GM12878 (cell line): ENCODE data around the gene OSM. TPM values are rescaled to one million over a fixed set of nuclear protein-coding genes. Genes with fewer than 3 reads are reported as not detected.

Experiments used
- ATAC-seq: fragments of 200-7000 bp; cut with Tn5 transposase; 3 replicates; pipeline ENCODE4 v1.9.1; 2020; ENCODE audit warnings: mild to moderate bottlenecking, moderate library complexity
- BruUV-seq: library from RNA; stranded (reverse); fragments of 400-500 nt; replicated peaks from 2 replicates; lab custom pipeline; 2021; lab: Mats Ljungman, UMichigan
- CTCF ChIA-PET: fragments of 300-600 bp; sonication (Branson Sonifier 250); formaldehyde crosslinking; extraction: SDS; loops from one replicate; lab custom pipeline; 2021; ENCODE audit warnings: inconsistent platforms; lab: Yijun Ruan, JAX
- POLR2A ChIA-PET: fragments of 350-600 bp; formaldehyde crosslinking; extraction: SDS; loops from one replicate; lab custom pipeline; 2021; ENCODE audit warnings: inconsistent platforms; lab: Charles Lee
- RAD21 ChIA-PET: fragments of 300-600 bp; sonication (Branson Sonifier 250); formaldehyde crosslinking; loops from one replicate; lab custom pipeline; 2023; ENCODE audit warnings: antibody characterized with exemption; ENCODE audit not compliant: unreplicated experiment; lab: Charles Lee
- SMC1A ChIA-PET: fragments of 300-600 bp; sonication (Branson Sonifier 250); formaldehyde crosslinking; loops from one replicate; lab custom pipeline; 2023; ENCODE audit not compliant: unreplicated experiment, uncharacterized antibody; lab: Charles Lee
- DNase-seq: peaks from one replicate; pipeline ENCODE4 v3.0.0-alpha.2; 2011; ENCODE audit warnings: low read depth, low spot score
- FAIRE-seq: peaks from 3 replicates; lab custom pipeline; 2011; peaks lifted over from hg19 to GRCh38; lab: Jason Lieb, UNC
- H2AFZ ChIP-seq: 2 replicates; pipeline ENCODE4 v1.6.0; 2011; ENCODE audit warnings: low read depth, low read length, control low read depth; ENCODE audit not compliant: control insufficient read depth
- H3K27ac ChIP-seq: 2 replicates; pipeline ENCODE4 v1.5.1; 2011; ENCODE audit warnings: control low read depth; ENCODE audit not compliant: control insufficient read depth, insufficient read depth
- H3K27me3 ChIP-seq, 2 experiments: replicated peaks in 1 of 2; 2 replicates each; pipeline versions ENCODE4 v1.6.0 to v1.6.1; 2011; ENCODE audit warnings: low read length in 1 of 2; ENCODE audit not compliant: control insufficient read depth in 2 of 2, insufficient read depth in 2 of 2
- H3K36me3 ChIP-seq, 2 experiments: 2 replicates each; pipeline ENCODE4 v1.5.1; 2011; ENCODE audit warnings: low read length in 1 of 2; ENCODE audit not compliant: control insufficient read depth in 2 of 2, insufficient read depth in 2 of 2
- H3K4me1 ChIP-seq: 2 replicates; pipeline ENCODE4 v1.6.1; 2011; ENCODE audit warnings: mild to moderate bottlenecking, low read length, moderate library complexity, mixed read lengths; ENCODE audit not compliant: control insufficient read depth, insufficient read depth
- H3K4me2 ChIP-seq: 2 replicates; pipeline ENCODE4 v1.6.0; 2011; ENCODE audit warnings: control low read depth; ENCODE audit not compliant: control insufficient read depth, insufficient read depth
- H3K4me3 ChIP-seq: fragments of 200-600 bp; sonication (generic); 2 replicates; pipeline ENCODE4 v1.5.1; 2016
- H3K79me2 ChIP-seq: 2 replicates; pipeline ENCODE4 v1.6.0; 2011; ENCODE audit warnings: low read length; ENCODE audit not compliant: control insufficient read depth, insufficient read depth
- H3K9ac ChIP-seq: 2 replicates; pipeline ENCODE4 v1.8.0; 2011; ENCODE audit warnings: low read length, control low read depth, mixed read lengths; ENCODE audit not compliant: control insufficient read depth, insufficient read depth
- H3K9me3 ChIP-seq: replicated peaks from 3 replicates; pipeline ENCODE4 v1.5.1; 2011; ENCODE audit warnings: mild to moderate bottlenecking, low read length; ENCODE audit not compliant: control insufficient read depth, insufficient read depth
- H4K20me1 ChIP-seq: 2 replicates; pipeline ENCODE4 v1.6.0; 2011; ENCODE audit not compliant: control insufficient read depth, insufficient read depth
- ATF7 ChIP-seq: fragments of 450-650 bp; IDR thresholded peaks from 2 replicates; pipeline ENCODE4 v1.6.1; 2016; ENCODE audit warnings: low read depth, mild to moderate bottlenecking
- HDAC6 ChIP-seq: fragments of 200-600 bp; sonication (generic); IDR thresholded peaks from one replicate; pipeline ENCODE4 v1.8.0; 2017; ENCODE audit warnings: antibody characterized with exemption; ENCODE audit not compliant: unreplicated experiment
- POLR2AphosphoS2 ChIP-seq: IDR thresholded peaks from 2 replicates; pipeline ENCODE4 v1.6.1; 2011; ENCODE audit warnings: low read depth, mild to moderate bottlenecking, low read length, improper control_type of control experiment, moderate library complexity
- TARDBP ChIP-seq: IDR thresholded peaks from 2 replicates; pipeline ENCODE4 v1.6.1; 2016; ENCODE audit warnings: borderline replicate concordance
- WGBS: methylation state at CpG from one replicate; pipeline ENCODE4 v1.1.6; 2016; ENCODE audit warnings: low lambda C conversion rate; ENCODE audit not compliant: insufficient replicate concordance, insufficient coverage; ENCODE audit errors: missing lambda C conversion rate; 5-methylcytosine and 5-hydroxymethylcytosine counted together
- in situ Hi-C: fragments of 300-500 bp; cut with MboI; formaldehyde crosslinking; loops from 9 replicates; pipeline ENCODE4 v1.14.3; 2018; ENCODE audit warnings: mixed read lengths
- intact Hi-C: fragments of 100-400 bp; cut with micrococcal nuclease; formaldehyde crosslinking; loops from one replicate; pipeline ENCODE4 v1.14.2; 2022; ENCODE audit not compliant: unreplicated experiment
- polyA plus RNA-seq, 11 experiments: library from polyadenylated mRNA; depleted of rRNA in 4 of 11; unstranded in 6 of 11; stranded (reverse) in 5 of 11; fragments of >200 nt; fragmentation: Nextera tagmentation in 4 of 11; fragmentation: Illumina TruSeq in 1 of 11; extraction: Ambion mirVana in 4 of 11; extraction: Trizol in 1 of 11; gene quantifications; 1 replicate in 1 of 11; 2 replicates in 10 of 11; pipeline versions ENCODE4 v1.2.1 to v1.2.3, GENCODE V29; 2011 to 2016; ENCODE audit warnings: inconsistent platforms in 2 of 11, missing spikeins in 2 of 11, low read depth in 1 of 11
- total RNA-seq, 4 experiments: library from RNA; depleted of rRNA in 3 of 4; stranded (reverse); fragments of >200 nt in 3 of 4; fragmentation: Illumina TruSeq in 1 of 4; extraction: Trizol in 1 of 4; gene quantifications; 2 replicates each; pipeline versions ENCODE4 v1.2.1 to v1.2.3, GENCODE V29; 2013 to 2021
- TF ChIP-seq, protein P1 (sequence below): fragments of 450-650 bp; IDR thresholded peaks from 2 replicates; pipeline ENCODE4 v1.6.1; 2017; ENCODE audit warnings: mild to moderate bottlenecking, moderate library complexity

OSM gene
- total and polyA plus RNA-seq, 10 of the 15 experiments (the other 5 are each of a cell fraction or from before 2014, with no cell fraction given): 0.06 to 1.4 (median 0.59) TPM

DNA sequence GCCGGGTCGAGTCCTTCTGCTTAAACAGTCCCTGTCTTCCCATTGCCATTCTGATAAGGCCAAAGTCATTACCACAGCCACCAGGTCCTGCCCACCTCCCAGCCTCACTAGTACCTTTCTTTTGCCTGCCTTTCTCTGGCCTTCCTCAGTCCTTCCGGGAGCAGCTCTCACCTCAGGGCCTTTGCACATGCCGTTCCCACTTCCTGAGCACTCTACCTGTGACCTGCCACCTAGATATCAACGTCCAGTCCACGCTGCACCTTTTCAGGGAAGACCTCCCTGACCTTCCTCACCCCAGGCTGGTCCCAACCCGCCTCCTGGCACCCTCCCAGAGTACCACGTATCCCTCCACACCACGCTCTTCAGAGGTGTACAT, 7.8 kb upstream of the OSM start:
- Histone ChIP-seq H3K4me1 (no peaks in the 10 kb centered on the region), H2AFZ (no peak overlapping the region), H3K9ac (no peak overlapping the region), H3K4me2 (no peak overlapping the region), H4K20me1 (no peaks in the 10 kb centered on the region), H3K9me3 (no peaks in the 10 kb centered on the region), H3K36me3 (no peaks in the 10 kb centered on the region), H3K4me3 (no peak overlapping the region), H3K27me3 (no peaks in the 10 kb centered on the region), H3K79me2 (no peaks in the 10 kb centered on the region), H3K27ac (no peak overlapping the region)
- no peak for DNase-seq
- SMC1A ChIA-PET: no interaction called here
- intact Hi-C loops: no loop called here
- WGBS: 73% methylated on average over 9 of the region's 9 CpGs
- CTCF ChIA-PET: interaction anchor here (2.0 kb wide), 1 partner anchor 13 kb away, joined by 7 read pairs; no protein-coding TSS in a partner anchor
- no peak for TF ChIP-seq ATF7
- TF ChIP-seq, protein P1, sequence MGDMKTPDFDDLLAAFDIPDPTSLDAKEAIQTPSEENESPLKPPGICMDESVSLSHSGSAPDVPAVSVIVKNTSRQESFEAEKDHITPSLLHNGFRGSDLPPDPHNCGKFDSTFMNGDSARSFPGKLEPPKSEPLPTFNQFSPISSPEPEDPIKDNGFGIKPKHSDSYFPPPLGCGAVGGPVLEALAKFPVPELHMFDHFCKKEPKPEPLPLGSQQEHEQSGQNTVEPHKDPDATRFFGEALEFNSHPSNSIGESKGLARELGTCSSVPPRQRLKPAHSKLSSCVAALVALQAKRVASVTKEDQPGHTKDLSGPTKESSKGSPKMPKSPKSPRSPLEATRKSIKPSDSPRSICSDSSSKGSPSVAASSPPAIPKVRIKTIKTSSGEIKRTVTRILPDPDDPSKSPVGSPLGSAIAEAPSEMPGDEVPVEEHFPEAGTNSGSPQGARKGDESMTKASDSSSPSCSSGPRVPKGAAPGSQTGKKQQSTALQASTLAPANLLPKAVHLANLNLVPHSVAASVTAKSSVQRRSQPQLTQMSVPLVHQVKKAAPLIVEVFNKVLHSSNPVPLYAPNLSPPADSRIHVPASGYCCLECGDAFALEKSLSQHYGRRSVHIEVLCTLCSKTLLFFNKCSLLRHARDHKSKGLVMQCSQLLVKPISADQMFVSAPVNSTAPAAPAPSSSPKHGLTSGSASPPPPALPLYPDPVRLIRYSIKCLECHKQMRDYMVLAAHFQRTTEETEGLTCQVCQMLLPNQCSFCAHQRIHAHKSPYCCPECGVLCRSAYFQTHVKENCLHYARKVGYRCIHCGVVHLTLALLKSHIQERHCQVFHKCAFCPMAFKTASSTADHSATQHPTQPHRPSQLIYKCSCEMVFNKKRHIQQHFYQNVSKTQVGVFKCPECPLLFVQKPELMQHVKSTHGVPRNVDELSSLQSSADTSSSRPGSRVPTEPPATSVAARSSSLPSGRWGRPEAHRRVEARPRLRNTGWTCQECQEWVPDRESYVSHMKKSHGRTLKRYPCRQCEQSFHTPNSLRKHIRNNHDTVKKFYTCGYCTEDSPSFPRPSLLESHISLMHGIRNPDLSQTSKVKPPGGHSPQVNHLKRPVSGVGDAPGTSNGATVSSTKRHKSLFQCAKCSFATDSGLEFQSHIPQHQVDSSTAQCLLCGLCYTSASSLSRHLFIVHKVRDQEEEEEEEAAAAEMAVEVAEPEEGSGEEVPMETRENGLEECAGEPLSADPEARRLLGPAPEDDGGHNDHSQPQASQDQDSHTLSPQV: no peak
- no peak for TF ChIP-seq POLR2AphosphoS2
- TF ChIP-seq HDAC6: no peak
- TF ChIP-seq TARDBP: no peak
- FAIRE-seq: no peak
- POLR2A ChIA-PET: no interaction called here
- RAD21 ChIA-PET: no interaction called here
- no peak for ATAC-seq
- in situ Hi-C loops: no loop called here
- no TSS peak for BruUV-seq
